Measurements from ENCODE around the gene CANT1.

GRCh38 chr17:79048826-79049755, 39.5 kb upstream of the CANT1 start:
- no peak for TF ChIP-seq EP300 (IDR thresholded peaks at IDR 0.05; ENCODE audit: low read length)
- TF ChIP-seq, protein P1, sequence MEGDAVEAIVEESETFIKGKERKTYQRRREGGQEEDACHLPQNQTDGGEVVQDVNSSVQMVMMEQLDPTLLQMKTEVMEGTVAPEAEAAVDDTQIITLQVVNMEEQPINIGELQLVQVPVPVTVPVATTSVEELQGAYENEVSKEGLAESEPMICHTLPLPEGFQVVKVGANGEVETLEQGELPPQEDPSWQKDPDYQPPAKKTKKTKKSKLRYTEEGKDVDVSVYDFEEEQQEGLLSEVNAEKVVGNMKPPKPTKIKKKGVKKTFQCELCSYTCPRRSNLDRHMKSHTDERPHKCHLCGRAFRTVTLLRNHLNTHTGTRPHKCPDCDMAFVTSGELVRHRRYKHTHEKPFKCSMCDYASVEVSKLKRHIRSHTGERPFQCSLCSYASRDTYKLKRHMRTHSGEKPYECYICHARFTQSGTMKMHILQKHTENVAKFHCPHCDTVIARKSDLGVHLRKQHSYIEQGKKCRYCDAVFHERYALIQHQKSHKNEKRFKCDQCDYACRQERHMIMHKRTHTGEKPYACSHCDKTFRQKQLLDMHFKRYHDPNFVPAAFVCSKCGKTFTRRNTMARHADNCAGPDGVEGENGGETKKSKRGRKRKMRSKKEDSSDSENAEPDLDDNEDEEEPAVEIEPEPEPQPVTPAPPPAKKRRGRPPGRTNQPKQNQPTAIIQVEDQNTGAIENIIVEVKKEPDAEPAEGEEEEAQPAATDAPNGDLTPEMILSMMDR (IDR thresholded peaks at IDR 0.05 in 2 of 3, conservative IDR thresholded peaks at IDR 0.05 in 1 of 3; ENCODE audit: insufficient read depth in 2 of 3, low read depth in 1 of 3, low read length in 3 of 3) = no peak
- no peak for TF ChIP-seq NFYB (IDR thresholded peaks at IDR 0.05; ENCODE audit: extremely low read depth, insufficient read length)
- TF ChIP-seq SMARCC2 (IDR thresholded peaks at IDR 0.05; ENCODE audit: low read depth) = no peak
- no peak for TF ChIP-seq BRD4 (IDR thresholded peaks at IDR 0.05)
- no peak for TF ChIP-seq EZH2 (IDR thresholded peaks at IDR 0.05; ENCODE audit: borderline replicate concordance, low read depth, low read length)
- TF ChIP-seq HDAC6 (IDR thresholded peaks at IDR 0.05; ENCODE audit: low read depth, low read length) = no peak
- no peak for TF ChIP-seq TBP (optimal IDR thresholded peaks at IDR 0.05; ENCODE audit: low read depth, low read length)
- TF ChIP-seq SNRNP70 (optimal IDR thresholded peaks at IDR 0.05; ENCODE audit: low read depth, low read length) = no peak
- TF ChIP-seq TCF7 (IDR thresholded peaks at IDR 0.05; ENCODE audit: borderline replicate concordance) = no peak
- TF ChIP-seq ZFP36 (IDR thresholded peaks at IDR 0.05; ENCODE audit: low read depth, low read length, partially characterized antibody) = no peak
- TF ChIP-seq, protein P2, sequence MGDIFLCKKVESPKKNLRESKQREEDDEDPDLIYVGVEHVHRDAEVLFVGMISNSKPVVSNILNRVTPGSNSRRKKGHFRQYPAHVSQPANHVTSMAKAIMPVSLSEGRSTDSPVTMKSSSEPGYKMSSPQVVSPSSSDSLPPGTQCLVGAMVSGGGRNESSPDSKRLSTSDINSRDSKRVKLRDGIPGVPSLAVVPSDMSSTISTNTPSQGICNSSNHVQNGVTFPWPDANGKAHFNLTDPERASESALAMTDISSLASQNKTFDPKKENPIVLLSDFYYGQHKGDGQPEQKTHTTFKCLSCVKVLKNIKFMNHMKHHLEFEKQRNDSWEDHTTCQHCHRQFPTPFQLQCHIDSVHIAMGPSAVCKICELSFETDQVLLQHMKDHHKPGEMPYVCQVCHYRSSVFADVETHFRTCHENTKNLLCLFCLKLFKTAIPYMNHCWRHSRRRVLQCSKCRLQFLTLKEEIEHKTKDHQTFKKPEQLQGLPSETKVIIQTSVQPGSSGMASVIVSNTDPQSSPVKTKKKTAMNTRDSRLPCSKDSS (IDR thresholded peaks at IDR 0.05; ENCODE audit: low read depth, partially characterized antibody) = no peak
- no peak for TF ChIP-seq NCOA1 (IDR thresholded peaks at IDR 0.05; ENCODE audit: low read depth)
